Uterus (tissue), 2 donors: Measurements from ENCODE around the gene R3HCC1L.

Source experiments
- POLR2A ChIP-seq, 2 donors: fragments of 450-650 bp; IDR thresholded peaks; one replicate each; pipeline ENCODE4 v1.6.1; 2016; ENCODE audit warnings: antibody characterized with exemption in 2 of 2, mild to moderate bottlenecking in 1 of 2, moderate library complexity in 1 of 2
- TF ChIP-seq, protein P1 (sequence below), 4 experiments: fragments of 200-600 bp in 2 of 4; fragments of 450-650 bp in 2 of 4; sonication (generic) in 2 of 4; IDR thresholded peaks; one replicate each; pipeline ENCODE4 v1.5.1; 2016 to 2019; ENCODE audit warnings: antibody characterized with exemption in 4 of 4, mild to moderate bottlenecking in 2 of 4, moderate library complexity in 1 of 4

DNA sequence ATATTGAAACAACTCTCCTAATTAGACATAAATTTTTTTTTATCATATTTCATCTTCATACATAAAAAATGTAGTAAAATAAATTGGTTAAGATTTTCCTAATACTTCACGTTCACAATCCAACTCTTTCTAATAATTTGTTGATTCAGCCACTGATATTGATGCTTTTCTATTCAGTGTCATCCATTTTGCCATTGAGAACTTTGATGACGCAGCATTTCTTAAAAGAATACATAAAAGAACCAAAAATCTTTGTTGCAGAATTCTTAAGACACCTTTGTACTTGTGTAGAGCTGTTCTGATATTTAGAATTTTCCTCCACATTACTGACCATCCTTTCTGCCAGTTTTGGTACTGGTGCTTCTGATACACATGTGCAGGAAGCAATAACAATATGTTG lies 80.9 kb downstream of the R3HCC1L start:
- TF ChIP-seq, protein P1, sequence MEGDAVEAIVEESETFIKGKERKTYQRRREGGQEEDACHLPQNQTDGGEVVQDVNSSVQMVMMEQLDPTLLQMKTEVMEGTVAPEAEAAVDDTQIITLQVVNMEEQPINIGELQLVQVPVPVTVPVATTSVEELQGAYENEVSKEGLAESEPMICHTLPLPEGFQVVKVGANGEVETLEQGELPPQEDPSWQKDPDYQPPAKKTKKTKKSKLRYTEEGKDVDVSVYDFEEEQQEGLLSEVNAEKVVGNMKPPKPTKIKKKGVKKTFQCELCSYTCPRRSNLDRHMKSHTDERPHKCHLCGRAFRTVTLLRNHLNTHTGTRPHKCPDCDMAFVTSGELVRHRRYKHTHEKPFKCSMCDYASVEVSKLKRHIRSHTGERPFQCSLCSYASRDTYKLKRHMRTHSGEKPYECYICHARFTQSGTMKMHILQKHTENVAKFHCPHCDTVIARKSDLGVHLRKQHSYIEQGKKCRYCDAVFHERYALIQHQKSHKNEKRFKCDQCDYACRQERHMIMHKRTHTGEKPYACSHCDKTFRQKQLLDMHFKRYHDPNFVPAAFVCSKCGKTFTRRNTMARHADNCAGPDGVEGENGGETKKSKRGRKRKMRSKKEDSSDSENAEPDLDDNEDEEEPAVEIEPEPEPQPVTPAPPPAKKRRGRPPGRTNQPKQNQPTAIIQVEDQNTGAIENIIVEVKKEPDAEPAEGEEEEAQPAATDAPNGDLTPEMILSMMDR (IDR thresholded peaks at IDR 0.05): no peak
- TF ChIP-seq POLR2A (IDR thresholded peaks at IDR 0.05): no peak
